ENCODE measurements around the gene ITGAX. TPM values are rescaled to one million over a fixed set of nuclear protein-coding genes. Genes with fewer than 3 reads are reported as not detected.

Gene ITGAX
- total and polyA plus RNA-seq, 2 of the 8 experiments (the other 6 are each of a cell fraction or from before 2014, with no cell fraction given) = 0.30 TPM; not detected in 1

GRCh38 chr16:31322500-31322899 is 32.5 kb upstream of the ITGAX start:
- H3K79me1 ChIP-seq (ENCODE audit: low read depth, low read length) = no peaks in the 10 kb centered on the region
- H3K23ac ChIP-seq (ENCODE audit: insufficient read length) = no peak overlapping the region
- no peaks in the 10 kb centered on the region for H3K79me2 ChIP-seq (ENCODE audit: control insufficient read depth in 1 of 2, insufficient read depth in 2 of 2, low read length in 2 of 2)
- no peak overlapping the region for H2BK15ac ChIP-seq (ENCODE audit: low read length)
- ChIA-PET CTCF (ENCODE audit: partially characterized antibody) (no interaction called here), POLR2A (ENCODE audit: partially characterized antibody) (no interaction called here)
- H4K5ac ChIP-seq (ENCODE audit: insufficient read length, low read depth, low read length) = no peak overlapping the region
- no peak overlapping the region for H2AK5ac ChIP-seq (ENCODE audit: low read depth, low read length)
- no peak overlapping the region for H2BK120ac ChIP-seq (replicated peaks; ENCODE audit: low read depth, low read length)
- no peak overlapping the region for H2AFZ ChIP-seq (ENCODE audit: low read length)
- no peak overlapping the region for H3K18ac ChIP-seq (ENCODE audit: extremely low read depth, low read length)
- H3K4me3 ChIP-seq (ENCODE audit: extremely low read depth in 1 of 4, insufficient read depth in 2 of 4, low read depth in 3 of 4, low read length in 4 of 4) = no peak overlapping the region
- no peak overlapping the region for H2BK5ac ChIP-seq (ENCODE audit: low read depth, low read length)
- no peak overlapping the region for H4K91ac ChIP-seq (replicated peaks; ENCODE audit: insufficient read length, low read length)
- H3K23me2 ChIP-seq (ENCODE audit: low read depth, low read length) = no peaks in the 10 kb centered on the region
- H3K9ac ChIP-seq (replicated peaks in 1 of 4; ENCODE audit: extremely low read depth in 1 of 4, low read depth in 3 of 4, low read length in 3 of 4) = no peak overlapping the region
- H4K20me1 ChIP-seq (replicated peaks in 1 of 2; ENCODE audit: control insufficient read depth in 1 of 2, insufficient read depth in 2 of 2, low read length in 2 of 2) = no peaks in the 10 kb centered on the region
- no peak overlapping the region for H3K27ac ChIP-seq (ENCODE audit: low read depth, low read length)
- H3K9me3 ChIP-seq (ENCODE audit: insufficient read depth in 2 of 2, low read depth in 1 of 2, low read length in 1 of 2) = peaks cover 4 to 5% of the 10 kb centered on the region in 2 experiments; a peak in 2 of 4 replicates
- no peak overlapping the region for H2BK12ac ChIP-seq (ENCODE audit: low read depth, low read length)
- DNase-seq (ENCODE audit: low read depth in 1 of 2, low spot score in 2 of 2) (no peak), FAIRE-seq (no peak)
- H3K4me2 ChIP-seq (ENCODE audit: insufficient read depth in 1 of 2, low read depth in 2 of 2, low read length in 2 of 2) = no peak overlapping the region
- H4K8ac ChIP-seq (ENCODE audit: extremely low read depth, insufficient read depth, low read length) = no peak overlapping the region
- no peak overlapping the region for H2BK20ac ChIP-seq (ENCODE audit: low read length)
- no peaks in the 10 kb centered on the region for H3K36me3 ChIP-seq (ENCODE audit: control insufficient read depth in 2 of 4, insufficient read depth in 4 of 4, low read length in 3 of 4)
- WGBS, 2 experiments (ENCODE audit: extremely low coverage in 1 of 2, insufficient coverage in 1 of 2, insufficient read length in 1 of 2, insufficient replicate concordance in 2 of 2, low coverage in 1 of 2, low lambda C conversion rate in 2 of 2, missing lambda C conversion rate in 1 of 2) = 83% methylated on average over 1 of the region's 1 CpG; no CpG with 5 or more reads in 1 of the 2 experiments
- no peak overlapping the region for H3K56ac ChIP-seq (replicated peaks; ENCODE audit: insufficient read length, low read depth, low read length)
- H3K14ac ChIP-seq (ENCODE audit: insufficient read length) = no peak overlapping the region
- no peak overlapping the region for H3K4ac ChIP-seq (replicated peaks; ENCODE audit: insufficient read length, low read depth, low read length)
- H3K4me1 ChIP-seq (replicated peaks in 1 of 4; ENCODE audit: control insufficient read depth in 3 of 4, insufficient read depth in 4 of 4, low read length in 3 of 4) = no peaks in the 10 kb centered on the region
- H3K27me3 ChIP-seq (replicated peaks in 1 of 4; ENCODE audit: control insufficient read depth in 3 of 4, extremely low read depth in 1 of 4, insufficient read depth in 3 of 4, low read length in 3 of 4) = no peaks in the 10 kb centered on the region
- TF ChIP-seq SP4 (IDR thresholded peaks at IDR 0.05; ENCODE audit: low read length) (no peak), CTCF (IDR thresholded peaks at IDR 0.05; ENCODE audit: control extremely low read depth in 1 of 3, insufficient read depth in 1 of 3, low read depth in 1 of 3, low read length in 3 of 3) (no peak), JUN (IDR thresholded peaks at IDR 0.05; ENCODE audit: low read depth, low read length) (no peak), ATF2 (IDR thresholded peaks at IDR 0.05; ENCODE audit: low read length) (no peak), E2F6 (IDR thresholded peaks at IDR 0.05) (no peak), CBX5 (IDR thresholded peaks at IDR 0.05; ENCODE audit: low read depth, low read length) (no peak), CEBPB (IDR thresholded peaks at IDR 0.05; ENCODE audit: low read depth, low read length) (no peak), BACH1 (IDR thresholded peaks at IDR 0.05; ENCODE audit: low read length) (no peak), KDM1A (IDR thresholded peaks at IDR 0.05; ENCODE audit: borderline replicate concordance, low read length) (no peak), SIRT6 (IDR thresholded peaks at IDR 0.05; ENCODE audit: low read length) (no peak), TAF1 (IDR thresholded peaks at IDR 0.05; ENCODE audit: low read depth, low read length) (no peak)

Data from H1 (cell line).